GM10266 (cell line): Measurements from ENCODE around the gene FURIN.

Source experiments
- DNase-seq: peaks from one replicate; pipeline ENCODE4 v3.0.0; 2012; ENCODE audit errors: extremely low spot score
- CTCF ChIP-seq: IDR thresholded peaks from 2 replicates; pipeline ENCODE4 v1.5.1; 2012; ENCODE audit warnings: mild to moderate bottlenecking, low read depth; ENCODE audit not compliant: control insufficient read depth, insufficient read depth; ENCODE audit errors: missing control alignments

The FURIN gene

GRCh38 chr15:90910441-90911301, 42.3 kb downstream of the FURIN start:
- TF ChIP-seq CTCF, result no peak
- no peak for DNase-seq

- no peak for TF ChIP-seq CTCF
- DNase-seq, result no peak
Observed at GRCh38 chr15:90911302-90911623, 42.9 kb downstream of the FURIN start.

- no peak for TF ChIP-seq CTCF
- no peak for DNase-seq
Observed at GRCh38 chr15:90911906-90912769, 43.8 kb downstream of the FURIN start.

GRCh38 chr15:90912770-90913075, 44.3 kb downstream of the FURIN start:
- TF ChIP-seq CTCF, result no peak
- DNase-seq, result no peak

GRCh38 chr15:90913398-90913944, 45.1 kb downstream of the FURIN start:
- no peak for DNase-seq
- TF ChIP-seq CTCF, result no peak

- no peak for DNase-seq
- TF ChIP-seq CTCF, result no peak
Observed at GRCh38 chr15:90914305-90915080, 46.1 kb downstream of the FURIN start.
